GM21723 (cell line): ENCODE measurements around the gene LTBP1.

Experiments
- ATAC-seq: cut with Tn5 transposase; IDR thresholded peaks from one replicate; pipeline ENCODE4 v1.9.1; 2021; ENCODE audit warnings: mild to moderate bottlenecking, moderate library complexity; ENCODE audit not compliant: unreplicated experiment

LTBP1 gene

DNA sequence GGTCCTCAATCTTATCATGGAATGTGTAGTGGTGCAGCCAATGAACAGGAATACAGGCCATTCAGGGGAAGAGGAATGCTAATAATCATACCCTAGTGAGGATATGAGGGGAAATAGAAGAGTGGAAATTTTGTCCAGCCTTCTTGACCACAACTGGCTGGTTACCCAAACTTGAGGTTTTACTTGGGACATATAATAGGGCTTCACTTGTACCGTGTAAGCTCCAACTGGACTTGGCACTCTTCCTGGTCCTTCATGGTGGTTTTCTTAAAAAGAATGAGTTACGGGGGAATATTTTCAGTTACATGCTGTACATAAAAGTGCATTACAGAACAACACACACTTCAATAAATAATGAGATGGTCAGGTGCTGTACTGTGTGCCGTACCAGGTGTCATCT, 294.8 kb downstream of the LTBP1 start:
- ATAC-seq = no peak

DNA sequence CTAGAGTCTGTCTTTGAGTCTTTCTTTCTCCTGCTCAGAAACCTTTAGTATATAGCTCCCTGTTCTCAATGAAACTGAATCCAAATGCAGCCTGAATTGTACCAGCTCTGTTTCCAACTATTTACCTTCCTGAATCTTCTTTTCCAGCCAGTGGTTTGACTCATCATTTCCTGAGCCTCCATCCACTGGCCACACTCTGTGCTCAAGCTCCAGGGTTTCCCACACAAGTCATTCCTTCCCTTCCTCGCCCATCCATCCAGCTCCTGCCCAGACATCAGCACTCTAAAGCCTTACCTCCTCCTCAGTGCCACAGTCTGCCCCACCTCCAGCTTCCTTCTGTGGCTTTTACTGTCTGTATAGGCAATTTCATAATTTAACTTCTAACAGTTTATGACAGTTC, 296.1 kb downstream of the LTBP1 start:
- no peak for ATAC-seq

DNA sequence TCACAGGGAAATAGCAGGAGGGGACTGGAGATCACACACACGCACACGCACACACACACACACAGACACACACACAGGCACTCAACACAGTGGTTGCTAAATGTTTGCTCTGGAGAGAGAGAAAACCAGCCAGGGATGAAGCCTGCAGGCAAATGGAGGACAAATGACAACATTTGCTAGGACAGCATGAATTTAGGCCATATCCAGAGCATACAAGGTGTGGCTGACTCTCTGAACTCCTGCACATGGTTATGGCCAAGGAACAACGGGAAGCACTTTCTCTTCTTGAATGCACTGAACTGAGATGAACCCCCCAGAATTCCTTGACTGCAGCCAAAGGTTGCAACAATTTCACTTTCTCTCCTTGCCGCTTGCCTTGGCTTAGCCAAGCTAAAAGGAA, 299.7 kb downstream of the LTBP1 start:
- ATAC-seq = no peak

DNA sequence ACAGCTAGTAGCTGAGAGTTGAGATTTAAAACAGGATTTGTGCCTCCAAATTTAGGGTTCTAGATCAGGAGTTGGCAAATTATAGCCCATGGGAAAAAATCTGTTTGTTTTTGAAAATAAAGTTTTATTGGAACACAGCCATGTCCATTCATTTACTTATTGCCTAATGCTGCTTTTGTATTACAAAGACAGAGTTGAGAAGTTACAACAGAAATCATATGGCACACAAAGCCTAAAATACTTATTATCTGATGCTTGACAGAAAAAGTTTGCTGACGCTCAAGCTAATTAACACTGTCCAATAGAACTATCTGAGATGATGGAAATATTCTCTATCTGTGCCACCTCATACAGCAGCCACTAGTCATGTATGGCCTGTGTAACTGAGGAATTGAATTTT, 300.6 kb downstream of the LTBP1 start:
- ATAC-seq = no peak

DNA sequence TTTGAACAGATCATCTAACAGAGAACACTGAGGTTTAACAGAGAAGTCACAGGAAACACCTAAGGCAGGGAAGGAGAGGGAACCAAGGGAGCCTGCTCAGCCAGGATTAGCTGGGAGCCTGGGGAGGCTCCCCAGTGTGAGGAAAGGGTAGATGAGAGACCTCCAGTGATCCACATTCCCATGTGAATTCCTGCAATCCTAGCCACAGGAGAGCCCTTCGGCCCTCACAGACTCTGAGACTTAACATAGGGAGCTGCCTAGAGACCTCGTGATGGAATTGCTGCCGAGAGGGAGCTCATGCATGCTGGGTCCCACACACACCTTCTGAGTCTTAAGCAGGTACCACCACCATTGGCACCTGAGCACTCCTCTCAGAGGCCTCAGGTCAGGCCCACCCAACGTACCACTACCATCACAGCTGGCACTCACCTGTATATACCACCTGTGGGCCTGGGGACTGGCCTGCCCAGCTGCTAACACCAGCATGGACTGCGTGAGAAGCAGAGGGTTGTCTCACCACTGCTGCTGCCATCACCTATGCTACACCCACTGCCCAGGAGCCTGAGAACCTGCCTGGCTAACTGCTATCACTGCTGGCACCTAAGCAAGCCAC, 303.8 kb downstream of the LTBP1 start:
- ATAC-seq = no peak

DNA sequence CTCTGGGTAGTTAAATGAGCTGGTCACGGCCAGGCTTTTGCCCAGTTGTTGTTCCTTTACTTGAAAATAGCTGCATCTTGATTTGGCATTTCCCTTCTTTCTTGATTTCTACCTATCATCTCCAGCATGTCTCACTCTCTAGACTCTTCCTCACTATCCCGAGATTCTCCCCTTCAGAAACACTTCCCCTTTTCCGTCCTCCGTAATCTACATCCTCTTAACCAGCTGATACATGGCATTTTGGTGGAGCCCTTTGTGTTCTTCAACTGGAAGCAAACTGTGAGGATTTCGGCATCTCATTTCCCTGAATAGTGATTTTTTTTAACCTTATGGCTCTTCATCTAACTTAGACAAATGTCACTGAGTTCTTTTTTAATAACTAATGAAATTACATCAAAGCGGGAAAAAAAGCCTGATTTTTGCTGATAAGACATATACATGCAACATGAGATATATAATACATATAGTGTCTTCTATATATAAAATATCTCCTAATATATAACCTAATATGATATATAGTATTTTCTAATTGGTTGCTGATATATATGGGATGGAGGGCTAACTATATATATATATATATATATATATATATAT, 309.5 kb downstream of the LTBP1 start:
- ATAC-seq = no peak

DNA sequence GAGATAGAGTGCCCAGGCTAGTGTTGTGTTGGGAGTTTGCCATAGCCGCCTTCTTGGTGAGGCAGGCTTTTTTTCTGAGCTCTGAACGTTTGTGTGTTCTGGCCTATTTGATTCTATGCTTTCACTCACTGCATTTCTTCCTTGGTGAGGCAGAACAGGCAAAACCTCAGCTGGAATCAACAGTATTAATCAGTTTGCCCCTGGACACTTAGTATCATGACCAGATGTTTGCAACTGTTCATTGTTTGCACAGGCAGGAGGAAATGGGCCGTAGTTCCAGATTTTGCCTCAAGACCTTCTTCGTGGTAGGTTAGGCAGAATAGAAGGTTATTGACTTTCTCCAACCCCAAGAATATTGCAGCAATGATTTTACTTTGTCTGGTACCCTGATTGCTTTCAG, 311.6 kb downstream of the LTBP1 start:
- ATAC-seq = no peak

DNA sequence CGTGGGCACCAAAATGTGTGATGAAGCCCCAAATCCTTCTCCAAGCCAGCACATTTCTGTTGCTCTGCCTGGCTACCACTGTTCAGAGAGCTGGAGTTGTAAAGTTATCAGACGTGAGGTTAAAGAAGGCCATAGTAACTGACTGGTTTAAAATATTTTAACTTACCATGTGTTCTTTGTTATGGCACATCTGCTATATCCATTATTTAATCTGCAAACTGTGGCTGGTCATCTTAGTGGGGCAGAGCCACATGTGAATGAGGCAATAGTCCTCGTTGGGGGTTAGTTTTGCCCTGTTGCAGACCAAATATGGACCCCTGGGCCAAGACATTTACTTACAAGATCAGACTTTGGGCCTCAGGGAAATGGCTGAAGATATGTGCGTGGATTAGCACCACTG, 315.3 kb downstream of the LTBP1 start:
- no peak for ATAC-seq

DNA sequence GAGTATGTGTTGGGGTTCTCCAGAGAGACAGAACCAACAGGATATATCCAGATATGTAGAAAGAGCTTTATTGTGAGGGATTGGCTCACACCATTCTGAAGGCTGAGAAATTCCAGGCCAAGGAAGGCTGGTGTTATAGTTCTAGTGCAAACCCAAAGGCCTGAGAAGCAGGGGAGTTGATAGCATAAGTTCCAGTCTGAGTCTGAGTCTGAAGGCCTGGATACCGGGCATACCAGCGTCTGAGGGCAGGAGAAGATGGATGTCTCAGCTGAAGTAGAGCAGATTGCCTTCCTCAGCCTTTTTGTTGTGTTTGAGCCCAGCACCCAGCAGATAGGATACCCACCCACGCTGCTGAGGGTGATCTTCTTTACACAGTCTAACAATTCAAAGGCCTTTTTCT, 318.0 kb downstream of the LTBP1 start:
- no peak for ATAC-seq

DNA sequence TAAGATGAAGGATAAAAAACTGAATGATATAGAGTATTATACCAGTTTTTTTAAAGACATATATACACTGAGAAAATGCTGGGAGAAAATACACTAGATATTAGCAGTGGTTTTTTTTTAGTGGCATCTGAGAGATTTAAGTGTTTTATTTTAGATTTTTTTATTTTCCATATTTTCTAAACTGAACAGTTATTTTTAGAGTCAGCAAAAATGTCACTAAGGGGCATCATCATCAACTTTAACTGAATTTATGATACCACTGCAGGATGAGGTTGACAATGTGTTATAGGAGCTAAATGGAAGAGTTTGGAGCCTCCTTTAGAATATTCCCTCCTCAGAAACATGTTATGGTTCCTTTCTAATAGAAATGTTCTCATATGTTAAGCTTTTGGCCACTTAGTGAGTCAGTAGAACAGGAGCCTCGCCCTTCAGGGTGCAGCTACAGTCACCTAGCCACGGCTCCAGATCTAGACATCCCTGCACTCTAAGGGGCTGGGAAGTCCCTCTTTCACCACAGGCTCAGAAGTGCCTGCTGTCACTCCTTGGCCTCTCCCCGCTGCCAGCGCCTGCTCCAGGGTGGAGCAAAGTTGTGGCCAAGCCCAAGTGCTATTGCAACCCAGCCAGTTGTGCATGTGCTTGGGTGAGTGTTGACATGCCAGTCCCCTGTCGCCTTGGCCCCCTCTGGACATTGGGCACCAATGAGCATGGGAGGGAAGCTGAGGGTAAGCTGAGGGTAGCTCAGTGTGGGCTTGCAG, 319.0 kb downstream of the LTBP1 start:
- no peak for ATAC-seq

DNA sequence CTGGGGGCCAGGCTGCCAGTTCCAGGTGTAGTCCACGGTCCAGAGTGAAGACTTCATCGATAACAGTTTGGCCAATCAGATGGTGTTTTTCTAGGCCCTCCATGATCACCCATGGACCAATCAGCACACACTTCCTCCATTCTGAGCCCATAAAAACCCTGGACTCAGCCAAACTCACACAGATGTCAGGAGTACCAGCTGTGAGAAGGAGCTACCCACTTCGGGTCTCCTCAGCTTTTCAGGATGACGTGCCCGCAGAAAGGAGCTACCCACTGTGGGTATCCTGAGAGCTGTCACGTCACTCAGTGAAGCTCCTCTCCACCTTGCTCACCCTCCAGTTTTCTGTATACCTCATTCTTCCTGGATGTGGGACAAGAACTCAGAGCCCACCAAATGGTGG, 319.7 kb downstream of the LTBP1 start:
- no peak for ATAC-seq

DNA sequence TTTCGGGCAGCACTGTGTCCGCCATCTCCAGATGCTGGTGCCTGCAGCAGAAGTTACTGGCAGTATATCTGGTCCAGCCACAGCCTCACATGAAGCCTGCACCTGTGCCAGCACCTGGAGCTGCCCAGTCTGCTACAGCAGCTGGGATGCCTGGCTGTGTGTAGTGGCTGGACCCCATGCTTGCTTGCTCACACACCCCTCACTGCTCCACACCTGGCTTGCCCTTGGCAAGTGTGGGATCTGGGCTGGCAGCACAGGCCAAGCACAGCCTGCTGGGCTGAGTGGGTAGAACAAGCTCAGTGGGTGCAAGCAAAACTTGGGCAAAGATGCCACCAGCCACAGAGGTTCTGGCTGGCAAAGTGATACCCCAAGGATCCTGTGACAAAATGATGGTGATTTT, 320.3 kb downstream of the LTBP1 start:
- no peak for ATAC-seq

DNA sequence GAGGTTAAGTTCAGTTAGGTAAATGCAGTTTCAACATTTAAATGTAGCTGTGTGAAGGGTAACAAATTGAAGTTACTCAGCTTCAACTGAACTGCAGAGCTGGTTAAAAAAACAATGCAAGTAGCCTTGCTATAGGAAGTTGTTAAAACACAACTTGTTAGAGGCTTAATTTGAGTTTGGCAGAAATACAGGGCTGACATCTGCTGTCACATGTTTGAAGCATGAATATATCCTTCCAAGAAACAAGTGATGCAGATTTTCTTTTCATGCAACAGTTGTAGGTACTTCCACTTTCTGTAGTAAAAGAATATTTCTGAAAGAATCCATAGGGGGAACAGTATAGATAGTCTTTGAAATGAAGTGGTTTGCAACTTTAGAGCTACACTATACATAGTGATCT, 321.0 kb downstream of the LTBP1 start:
- no peak for ATAC-seq

DNA sequence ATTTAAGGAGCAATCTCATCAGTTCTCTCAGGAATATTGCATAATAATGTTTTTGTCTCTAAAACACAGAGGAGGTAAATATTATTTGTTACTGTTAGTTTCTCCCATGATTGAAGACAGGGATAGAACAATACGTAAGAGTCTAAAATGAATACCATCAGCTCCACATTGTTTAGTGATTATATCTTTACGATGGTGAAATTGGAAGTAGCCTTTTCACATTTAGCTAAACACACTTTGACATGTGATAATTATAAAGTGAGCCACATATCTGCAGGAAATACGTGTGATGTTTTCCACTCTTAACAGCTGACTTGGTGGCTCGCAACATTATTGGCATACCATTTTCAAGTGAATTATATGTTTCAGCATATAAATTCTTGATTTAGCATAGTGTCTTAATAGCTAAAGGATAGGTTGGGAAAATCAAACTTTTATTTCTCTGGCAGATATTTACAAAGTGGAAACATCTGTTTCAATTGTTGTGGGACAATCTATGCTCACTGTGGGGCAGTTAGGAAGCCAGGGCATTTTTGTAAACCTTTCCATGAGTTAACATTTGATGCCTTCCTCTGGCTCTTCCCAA, 321.6 kb downstream of the LTBP1 start:
- no peak for ATAC-seq

DNA sequence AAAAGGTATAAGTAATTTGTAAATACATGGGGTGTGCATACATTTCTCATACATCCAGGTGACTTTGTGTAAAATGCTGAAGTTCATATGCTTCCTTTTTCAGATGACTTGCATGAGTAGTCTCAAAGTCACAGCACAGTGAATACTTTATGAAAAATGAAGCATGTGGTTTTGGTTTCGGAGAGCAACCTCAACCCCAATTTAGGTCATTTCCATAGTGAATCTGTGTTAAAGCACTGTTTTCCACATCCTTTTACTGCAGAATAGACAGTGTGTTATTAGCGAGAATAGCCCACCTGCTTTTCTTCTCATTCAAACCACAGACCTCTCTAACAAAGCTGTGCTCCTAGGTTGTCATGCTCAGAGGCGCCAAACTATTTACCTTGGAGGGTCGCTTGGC, 325.2 kb downstream of the LTBP1 start:
- ATAC-seq = peak; percentile 95

DNA sequence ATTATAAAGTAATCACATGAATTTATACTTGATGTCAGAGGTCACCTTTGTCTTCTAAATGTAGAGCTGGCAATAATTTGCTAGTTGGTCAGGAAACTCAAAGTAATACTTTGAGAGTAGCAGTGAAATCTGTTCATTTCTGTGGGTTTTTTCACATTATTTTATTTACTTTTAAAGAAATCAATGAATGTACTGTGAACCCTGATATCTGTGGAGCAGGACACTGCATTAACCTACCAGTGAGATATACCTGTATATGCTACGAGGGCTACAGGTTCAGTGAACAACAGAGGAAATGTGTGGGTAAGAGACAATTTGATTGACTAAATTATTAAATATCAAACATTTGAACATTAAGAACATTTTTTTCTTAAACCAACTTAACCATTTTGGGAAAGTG, 326.7 kb downstream of the LTBP1 start:
- ATAC-seq = no peak

DNA sequence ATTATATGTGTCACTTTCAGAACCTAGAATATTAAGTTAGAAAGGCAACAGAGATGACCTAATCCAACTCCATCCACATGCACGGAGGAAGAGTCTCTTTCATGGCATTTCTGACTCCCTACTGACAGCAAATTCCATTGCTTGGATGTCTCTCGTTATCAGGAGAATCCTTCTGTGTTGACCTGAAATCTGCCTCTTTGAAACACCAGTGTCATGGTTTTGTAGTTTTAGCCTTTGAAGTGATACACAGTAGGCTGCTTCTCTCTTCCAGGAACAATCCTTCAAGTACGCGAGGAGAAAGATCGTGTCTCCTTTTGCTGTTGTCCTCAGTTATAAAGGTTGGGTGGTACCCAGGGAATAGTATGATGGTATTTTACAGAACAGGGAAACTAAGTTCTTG, 327.8 kb downstream of the LTBP1 start:
- ATAC-seq = no peak

DNA sequence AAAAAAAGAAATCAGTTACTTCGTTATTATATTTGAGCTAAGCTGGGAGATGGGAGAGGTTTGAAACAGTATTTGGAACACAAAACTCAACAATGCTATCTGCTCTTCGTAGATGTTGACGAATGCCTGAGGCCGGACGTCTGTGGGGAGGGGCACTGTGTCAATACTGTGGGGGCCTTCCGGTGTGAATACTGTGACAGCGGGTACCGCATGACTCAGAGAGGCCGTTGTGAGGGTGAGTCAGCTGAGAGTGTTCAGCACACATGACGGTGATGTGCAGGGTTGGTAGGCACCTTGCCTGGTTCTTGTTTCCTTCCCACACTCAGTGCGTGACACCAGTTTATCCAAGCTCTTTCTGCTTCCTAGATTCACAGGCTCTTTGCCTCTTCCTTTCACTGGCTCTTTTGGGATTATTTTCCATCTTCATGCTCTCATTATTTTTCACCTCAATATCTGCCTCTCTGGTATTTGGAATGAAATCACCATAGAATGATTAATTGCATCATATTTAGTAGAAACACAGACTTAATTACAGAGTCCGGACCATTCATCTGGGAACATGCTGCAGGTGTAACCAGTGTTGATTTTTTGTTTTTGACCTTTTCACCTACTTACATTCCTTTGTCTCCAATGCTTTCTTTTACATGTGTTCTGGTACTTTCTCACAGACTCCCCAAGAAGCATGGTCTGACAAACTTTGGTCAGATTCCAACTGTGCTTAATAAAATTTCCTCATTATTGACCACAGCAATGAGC, 329.1 kb downstream of the LTBP1 start:
- ATAC-seq = no peak

DNA sequence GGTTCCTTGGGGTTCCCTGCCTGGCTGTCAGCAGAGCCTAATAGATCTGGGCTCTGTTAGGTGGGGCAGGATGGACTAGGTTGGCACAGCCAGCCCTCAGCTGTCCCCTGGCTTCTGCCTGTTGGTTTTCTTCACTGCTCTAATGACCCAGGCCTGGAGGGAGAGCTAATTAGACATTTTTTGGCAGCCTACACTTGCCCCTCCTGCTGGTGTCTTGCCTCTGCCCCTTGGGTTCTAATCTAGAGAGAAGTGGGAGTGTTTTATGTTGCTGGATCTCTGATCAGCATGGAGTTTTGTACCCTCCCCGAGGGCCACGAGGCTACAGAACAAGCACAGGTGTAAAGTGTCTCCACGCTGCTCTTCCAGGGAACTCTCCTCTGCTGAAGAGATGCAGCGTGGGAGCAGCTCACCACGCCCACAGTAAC, 330.3 kb downstream of the LTBP1 start:
- no peak for ATAC-seq

DNA sequence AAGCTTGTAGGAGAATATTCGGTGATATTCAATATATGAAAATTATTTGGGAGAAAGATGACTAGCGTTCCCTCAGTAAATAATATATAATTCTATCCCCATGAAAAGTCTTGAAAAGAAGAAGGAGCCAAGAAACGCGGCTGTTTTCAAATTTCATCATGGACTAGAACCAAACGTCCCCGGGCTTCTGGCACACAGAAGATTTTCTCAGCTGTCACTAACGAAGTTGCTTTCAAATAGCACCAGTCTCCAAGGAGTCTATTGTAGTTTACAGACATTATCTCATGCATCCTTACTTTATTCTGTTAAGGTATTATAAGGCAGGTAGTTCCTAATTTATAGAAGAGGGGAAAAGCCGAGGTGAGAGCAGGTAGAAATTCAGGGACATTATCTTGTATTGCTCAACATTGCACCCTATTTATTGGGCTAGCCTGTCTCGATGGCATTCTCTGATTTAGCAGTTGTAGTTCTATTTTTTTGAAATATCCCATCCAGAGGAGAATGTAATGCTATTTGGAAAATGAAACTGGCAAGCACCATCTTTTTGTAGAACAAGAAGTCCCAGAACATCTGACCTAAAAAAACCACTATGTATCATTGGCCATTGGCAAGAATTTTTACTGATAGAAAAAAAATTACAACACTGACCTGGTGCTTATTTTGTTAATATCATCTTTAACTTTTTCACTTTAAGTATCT, 331.6 kb downstream of the LTBP1 start:
- ATAC-seq = no peak

DNA sequence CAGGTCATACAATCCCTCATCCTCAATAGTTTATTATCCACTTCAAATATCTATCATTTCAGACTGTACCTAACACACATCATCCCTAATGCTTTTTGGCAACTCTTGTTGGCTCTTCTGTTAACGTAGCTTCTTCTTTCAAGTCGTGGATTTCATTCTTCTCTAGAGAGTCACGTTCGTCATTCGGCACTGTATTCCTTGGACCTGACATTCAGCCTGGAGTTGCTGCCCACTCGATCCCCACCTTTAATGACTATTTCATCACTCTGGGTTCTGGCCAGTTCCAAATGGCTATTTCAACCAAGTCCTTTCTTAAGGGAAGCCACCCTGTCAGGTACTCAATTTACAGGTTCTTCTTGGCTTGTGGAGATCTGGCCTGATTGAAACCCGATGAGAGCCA, 337.5 kb downstream of the LTBP1 start:
- ATAC-seq = no peak
